Ishikawa (cell line): ENCODE data around the gene ROR1.

Source experiments
- EP300 ChIP-seq: IDR thresholded peaks from 2 replicates; pipeline ENCODE4 v1.6.1; 2012; ENCODE audit warnings: borderline replicate concordance
- RAD21 ChIP-seq: IDR thresholded peaks from 2 replicates; pipeline ENCODE4 v1.6.1; 2012; ENCODE audit warnings: low read depth
- TAF1 ChIP-seq: IDR thresholded peaks from 2 replicates; pipeline ENCODE4 v1.6.1; 2012; ENCODE audit warnings: low read depth, mild to moderate bottlenecking
- ZBTB7A ChIP-seq: IDR thresholded peaks from 2 replicates; pipeline ENCODE4 v1.6.1; 2012; ENCODE audit warnings: low read depth
- TF ChIP-seq, protein P1 (sequence below): IDR thresholded peaks from 2 replicates; pipeline ENCODE4 v1.6.1; 2012; ENCODE audit warnings: low read depth, mild to moderate bottlenecking
- TF ChIP-seq, protein P2 (sequence below): IDR thresholded peaks from 2 replicates; pipeline ENCODE4 v1.6.1; 2012

- TF ChIP-seq, protein P1, sequence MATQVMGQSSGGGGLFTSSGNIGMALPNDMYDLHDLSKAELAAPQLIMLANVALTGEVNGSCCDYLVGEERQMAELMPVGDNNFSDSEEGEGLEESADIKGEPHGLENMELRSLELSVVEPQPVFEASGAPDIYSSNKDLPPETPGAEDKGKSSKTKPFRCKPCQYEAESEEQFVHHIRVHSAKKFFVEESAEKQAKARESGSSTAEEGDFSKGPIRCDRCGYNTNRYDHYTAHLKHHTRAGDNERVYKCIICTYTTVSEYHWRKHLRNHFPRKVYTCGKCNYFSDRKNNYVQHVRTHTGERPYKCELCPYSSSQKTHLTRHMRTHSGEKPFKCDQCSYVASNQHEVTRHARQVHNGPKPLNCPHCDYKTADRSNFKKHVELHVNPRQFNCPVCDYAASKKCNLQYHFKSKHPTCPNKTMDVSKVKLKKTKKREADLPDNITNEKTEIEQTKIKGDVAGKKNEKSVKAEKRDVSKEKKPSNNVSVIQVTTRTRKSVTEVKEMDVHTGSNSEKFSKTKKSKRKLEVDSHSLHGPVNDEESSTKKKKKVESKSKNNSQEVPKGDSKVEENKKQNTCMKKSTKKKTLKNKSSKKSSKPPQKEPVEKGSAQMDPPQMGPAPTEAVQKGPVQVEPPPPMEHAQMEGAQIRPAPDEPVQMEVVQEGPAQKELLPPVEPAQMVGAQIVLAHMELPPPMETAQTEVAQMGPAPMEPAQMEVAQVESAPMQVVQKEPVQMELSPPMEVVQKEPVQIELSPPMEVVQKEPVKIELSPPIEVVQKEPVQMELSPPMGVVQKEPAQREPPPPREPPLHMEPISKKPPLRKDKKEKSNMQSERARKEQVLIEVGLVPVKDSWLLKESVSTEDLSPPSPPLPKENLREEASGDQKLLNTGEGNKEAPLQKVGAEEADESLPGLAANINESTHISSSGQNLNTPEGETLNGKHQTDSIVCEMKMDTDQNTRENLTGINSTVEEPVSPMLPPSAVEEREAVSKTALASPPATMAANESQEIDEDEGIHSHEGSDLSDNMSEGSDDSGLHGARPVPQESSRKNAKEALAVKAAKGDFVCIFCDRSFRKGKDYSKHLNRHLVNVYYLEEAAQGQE: no peak
- TF ChIP-seq, protein P2, sequence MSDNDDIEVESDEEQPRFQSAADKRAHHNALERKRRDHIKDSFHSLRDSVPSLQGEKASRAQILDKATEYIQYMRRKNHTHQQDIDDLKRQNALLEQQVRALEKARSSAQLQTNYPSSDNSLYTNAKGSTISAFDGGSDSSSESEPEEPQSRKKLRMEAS: no peak
- TF ChIP-seq RAD21 (no peak), EP300 (no peak), TAF1 (no peak), ZBTB7A (no peak)
These were observed 310.6 kb downstream of the ROR1 start for GRCh38 chr1:64084451-64084850.
